HCT116 (cell line): ENCODE data around the gene NEK3. TPM values are rescaled to one million over a fixed set of nuclear protein-coding genes. Genes with fewer than 3 reads are reported as not detected.

ENCODE experiments used
- ATAC-seq: fragments of 200-7000 bp; cut with Tn5 transposase; 2 replicates; pipeline ENCODE4 v1.9.1; 2020; ENCODE audit warnings: mild to moderate bottlenecking, moderate library complexity
- BruUV-seq: library from RNA; stranded (reverse); fragments of 400-500 nt; replicated peaks from 2 replicates; lab custom pipeline; 2021; lab: Mats Ljungman, UMichigan
- CTCF ChIA-PET: fragments of 300-600 bp; sonication (Branson Sonifier 250); formaldehyde crosslinking; loops from one replicate; lab custom pipeline; 2021; ENCODE audit warnings: antibody characterized with exemption; lab: Charles Lee
- POLR2A ChIA-PET: fragments of 300-600, 350-600 bp; sonication (Branson Sonifier 250); formaldehyde crosslinking; loops from one replicate; lab custom pipeline; 2021; ENCODE audit warnings: antibody characterized with exemption; lab: Charles Lee
- RAD21 ChIA-PET, 2 experiments: fragments of 300-600 bp; sonication (Branson Sonifier 250); formaldehyde crosslinking; loops; one replicate each; lab custom pipeline; 2023; ENCODE audit warnings: low total read pairs in 2 of 2; ENCODE audit not compliant: uncharacterized antibody in 2 of 2, unreplicated experiment in 2 of 2, low non-redundant PET in 1 of 2; lab: Charles Lee
- DNase-seq: peaks from one replicate; pipeline ENCODE4 v3.0.0-alpha.2; 2010; ENCODE audit warnings: low read depth, low spot score
- H2AFZ ChIP-seq: fragments of 200-600 bp; shearing (Covaris generic), sonication (generic); 2 replicates; pipeline ENCODE4 v1.6.1; 2017; ENCODE audit warnings: low read depth, mixed run types, mixed read lengths, antibody characterized with exemption, low read length; ENCODE audit not compliant: poor library complexity, severe bottlenecking
- H3K27ac ChIP-seq: 2 replicates; pipeline ENCODE4 v1.5.1; 2012; ENCODE audit warnings: low read depth, low read length
- H3K27me3 ChIP-seq: fragments of 200-600 bp; sonication (generic); 2 replicates; pipeline ENCODE4 v1.6.1; 2016; ENCODE audit warnings: mixed run types, low read length, mixed read lengths; ENCODE audit not compliant: insufficient read depth
- H3K36me3 ChIP-seq, 2 experiments: fragments of 200-500 bp in 1 of 2; fragments of 200-600 bp in 1 of 2; sonication (Bioruptor generic) in 1 of 2; sonication (generic) in 1 of 2; 2 replicates each; pipeline versions ENCODE4 v1.5.1 to v1.6.1; 2014 to 2016; ENCODE audit warnings: low read length in 2 of 2, inconsistent platforms in 1 of 2, mixed read lengths in 1 of 2, mixed run types in 1 of 2; ENCODE audit not compliant: insufficient read depth in 2 of 2, control insufficient read depth in 1 of 2
- H3K4me1 ChIP-seq, 2 experiments: fragments of 200-600 bp in 1 of 2; sonication (generic) in 1 of 2; 2 replicates each; pipeline versions ENCODE4 v1.5.1 to v1.6.1; 2012 to 2017; ENCODE audit warnings: low read length in 2 of 2, inconsistent platforms in 1 of 2, mild to moderate bottlenecking in 1 of 2, mixed read lengths in 1 of 2, mixed run types in 1 of 2, moderate library complexity in 1 of 2; ENCODE audit not compliant: insufficient read depth in 2 of 2, control insufficient read depth in 1 of 2
- H3K4me2 ChIP-seq: fragments of 200-600 bp; sonication (generic); 2 replicates; pipeline ENCODE4 v1.6.1; 2017; ENCODE audit warnings: mixed run types, low read length, mixed read lengths
- H3K4me3 ChIP-seq, 2 experiments: fragments of 200-600 bp in 1 of 2; sonication (generic) in 1 of 2; replicated peaks in 1 of 2; 2 replicates each; pipeline ENCODE4 v1.5.1; 2011 to 2016; ENCODE audit warnings: low read length in 2 of 2, control low read depth in 1 of 2, low read depth in 1 of 2, mild to moderate bottlenecking in 1 of 2, mixed read lengths in 1 of 2, mixed run types in 1 of 2
- H3K79me2 ChIP-seq: fragments of 200-600 bp; sonication (generic); 2 replicates; pipeline ENCODE4 v1.6.1; 2017; ENCODE audit warnings: mild to moderate bottlenecking, mixed run types, low read length, moderate library complexity, mixed read lengths; ENCODE audit not compliant: insufficient read depth
- H3K9ac ChIP-seq: fragments of 200-600 bp; sonication (generic); 2 replicates; pipeline ENCODE4 v1.6.1; 2016; ENCODE audit warnings: low read length, mixed read lengths
- H3K9me2 ChIP-seq: fragments of 200-600 bp; sonication (generic), shearing (Covaris generic); 2 replicates; pipeline ENCODE4 v1.6.1; 2017; ENCODE audit warnings: mixed run types, mild to moderate bottlenecking, moderate library complexity; ENCODE audit not compliant: insufficient read depth
- H3K9me3 ChIP-seq, 2 experiments: fragments of 200-500 bp in 1 of 2; fragments of 200-600 bp in 1 of 2; sonication (Bioruptor generic) in 1 of 2; sonication (generic) in 1 of 2; 2 replicates each; pipeline ENCODE4 v1.6.1; 2014 to 2017; ENCODE audit warnings: low read length in 2 of 2, mixed read lengths in 2 of 2, inconsistent platforms in 1 of 2, low read depth in 1 of 2, mild to moderate bottlenecking in 1 of 2, mixed run types in 1 of 2, moderate library complexity in 1 of 2; ENCODE audit not compliant: control insufficient read depth in 1 of 2, insufficient read depth in 1 of 2
- H4K20me1 ChIP-seq: fragments of 200-600 bp; sonication (generic), shearing (Covaris generic); 2 replicates; pipeline ENCODE4 v1.6.1; 2017; ENCODE audit warnings: mixed run types, mild to moderate bottlenecking, moderate library complexity; ENCODE audit not compliant: insufficient read depth
- CBX3 ChIP-seq: IDR thresholded peaks from 2 replicates; pipeline ENCODE4 v1.6.1; 2012; ENCODE audit warnings: low read depth
- CEBPB ChIP-seq: IDR thresholded peaks from 2 replicates; pipeline ENCODE4 v1.6.1; 2012; ENCODE audit warnings: low read depth
- EGR1 ChIP-seq: IDR thresholded peaks from 2 replicates; pipeline ENCODE4 v1.6.1; 2012; ENCODE audit warnings: low read depth
- ELF1 ChIP-seq: IDR thresholded peaks from 2 replicates; pipeline ENCODE4 v1.6.1; 2012; ENCODE audit warnings: low read depth, borderline replicate concordance
- EZH2 ChIP-seq: fragments of 200-600 bp; sonication (generic); IDR thresholded peaks from 2 replicates; pipeline ENCODE4 v1.6.1; 2017; ENCODE audit warnings: antibody characterized with exemption, mixed run types
- EZH2phosphoT487 ChIP-seq: fragments of 200-600 bp; IDR thresholded peaks from 2 replicates; pipeline ENCODE4 v1.6.1; 2018; ENCODE audit warnings: antibody characterized with exemption, borderline replicate concordance
- FOSL1 ChIP-seq: IDR thresholded peaks from 2 replicates; pipeline ENCODE4 v1.6.1; 2012; ENCODE audit warnings: low read depth
- JUND ChIP-seq: IDR thresholded peaks from 2 replicates; pipeline ENCODE4 v1.6.1; 2012
- POLR2A ChIP-seq: IDR thresholded peaks from 2 replicates; pipeline ENCODE4 v1.7.0; 2011; ENCODE audit warnings: borderline replicate concordance; ENCODE audit not compliant: insufficient read depth, insufficient read length; ENCODE audit errors: extremely low read depth
- POLR2AphosphoS5 ChIP-seq: IDR thresholded peaks from 2 replicates; pipeline ENCODE4 v1.6.1; 2011; ENCODE audit warnings: mild to moderate bottlenecking, low read depth, low read length, moderate library complexity
- SIN3A ChIP-seq: IDR thresholded peaks from 2 replicates; pipeline ENCODE4 v1.6.1; 2012; ENCODE audit warnings: low read depth
- SP1 ChIP-seq: IDR thresholded peaks from 2 replicates; pipeline ENCODE4 v1.6.1; 2012; ENCODE audit warnings: low read depth
- SRF ChIP-seq: IDR thresholded peaks from 2 replicates; pipeline ENCODE4 v1.6.1; 2012; ENCODE audit warnings: low read depth
- TCF7L2 ChIP-seq: IDR thresholded peaks from 2 replicates; pipeline ENCODE4 v1.7.0; 2011; ENCODE audit warnings: borderline replicate concordance, inconsistent platforms; ENCODE audit not compliant: insufficient read depth, insufficient read length; ENCODE audit errors: extremely low read depth
- YY1 ChIP-seq: IDR thresholded peaks from 2 replicates; pipeline ENCODE4 v1.6.1; 2011; ENCODE audit warnings: low read length, low read depth, moderate library complexity, mild to moderate bottlenecking; ENCODE audit not compliant: insufficient replicate concordance; ENCODE audit errors: extremely low read depth
- ZFX ChIP-seq: fragments of 450-650 bp; IDR thresholded peaks from 2 replicates; pipeline ENCODE4 v1.6.1; 2017
- ZNF274 ChIP-seq: fragments of 200-500 bp; sonication (Bioruptor generic); IDR thresholded peaks from 2 replicates; pipeline ENCODE4 v1.6.1; 2014; ENCODE audit warnings: mild to moderate bottlenecking, low read depth, low read length, inconsistent platforms
- intact Hi-C: fragments of 100-400 bp; cut with micrococcal nuclease; formaldehyde crosslinking; loops from 2 replicates; pipeline ENCODE4 v1.10.0; 2022
- total RNA-seq: library from RNA; stranded (reverse); gene quantifications from one replicate; pipeline ENCODE4 v1.2.1, GENCODE V29; 2021; ENCODE audit not compliant: unreplicated experiment
- TF ChIP-seq, protein P1 (sequence below): IDR thresholded peaks from 2 replicates; pipeline ENCODE4 v1.6.1; 2011; ENCODE audit warnings: mild to moderate bottlenecking, low read length, moderate library complexity; ENCODE audit not compliant: insufficient replicate concordance; ENCODE audit errors: extremely low read depth
- TF ChIP-seq, protein P2 (sequence below): IDR thresholded peaks from 2 replicates; pipeline ENCODE4 v1.6.1; 2012
- TF ChIP-seq, protein P3 (sequence below): IDR thresholded peaks from 2 replicates; pipeline ENCODE4 v1.6.1; 2012; ENCODE audit warnings: low read depth
- TF ChIP-seq, protein P4 (sequence below): IDR thresholded peaks from 2 replicates; pipeline ENCODE4 v1.6.1; 2012

The NEK3 gene
- total RNA-seq, 1 experiment from 2014 or later: 15.7 TPM

DNA sequence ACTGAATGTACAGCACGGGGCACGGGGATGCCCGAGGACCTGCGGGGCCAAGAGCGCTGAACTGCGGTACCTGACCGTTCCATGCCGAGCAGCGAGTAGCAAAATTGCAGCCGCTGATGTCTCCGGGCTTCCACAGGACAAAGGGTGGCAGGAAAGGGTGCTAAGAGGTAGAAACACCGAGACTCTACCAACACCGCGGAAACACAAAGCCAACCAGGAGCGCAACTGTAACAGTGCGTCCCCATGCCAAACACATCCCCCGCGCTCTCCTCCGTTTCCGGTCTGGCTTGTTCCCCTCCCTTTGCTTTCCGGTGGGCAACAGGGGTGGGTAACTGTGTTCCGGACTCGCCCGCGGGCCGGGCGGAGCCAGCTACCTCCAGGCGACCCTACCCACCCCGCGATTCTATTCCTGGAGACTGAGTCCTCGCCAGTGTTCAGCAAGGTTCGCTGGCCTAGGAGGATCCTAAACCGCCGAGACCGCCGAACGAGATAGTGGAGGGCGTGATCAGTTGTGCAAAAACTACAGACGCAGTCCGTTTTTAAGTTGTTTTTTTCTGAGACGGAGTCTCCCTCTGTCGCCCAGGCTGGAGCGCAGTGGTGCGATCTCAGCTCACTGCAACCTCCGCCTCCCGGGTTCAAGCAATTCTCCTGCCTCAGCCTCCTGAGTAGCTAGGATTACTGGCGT is 34.9 kb upstream of the NEK3 start:
- RAD21 ChIA-PET: no interaction called here
- peak overlapping the region; percentile 54 for H3K27ac ChIP-seq
- POLR2A ChIA-PET: interaction anchor here (0.9 to 1.0 kb wide), 2 partner anchors 65 to 741 kb away, joined by 3 to 4 read pairs; partner anchors contain the start of gene INTS6
- TF ChIP-seq EGR1: peak; percentile 50; the same call in 1 of the 2 replicates
- TF ChIP-seq SRF: peak; percentile 58
- peak; percentile 15; the same call in 1 of the 2 replicates for TF ChIP-seq FOSL1
- TF ChIP-seq, protein P1, sequence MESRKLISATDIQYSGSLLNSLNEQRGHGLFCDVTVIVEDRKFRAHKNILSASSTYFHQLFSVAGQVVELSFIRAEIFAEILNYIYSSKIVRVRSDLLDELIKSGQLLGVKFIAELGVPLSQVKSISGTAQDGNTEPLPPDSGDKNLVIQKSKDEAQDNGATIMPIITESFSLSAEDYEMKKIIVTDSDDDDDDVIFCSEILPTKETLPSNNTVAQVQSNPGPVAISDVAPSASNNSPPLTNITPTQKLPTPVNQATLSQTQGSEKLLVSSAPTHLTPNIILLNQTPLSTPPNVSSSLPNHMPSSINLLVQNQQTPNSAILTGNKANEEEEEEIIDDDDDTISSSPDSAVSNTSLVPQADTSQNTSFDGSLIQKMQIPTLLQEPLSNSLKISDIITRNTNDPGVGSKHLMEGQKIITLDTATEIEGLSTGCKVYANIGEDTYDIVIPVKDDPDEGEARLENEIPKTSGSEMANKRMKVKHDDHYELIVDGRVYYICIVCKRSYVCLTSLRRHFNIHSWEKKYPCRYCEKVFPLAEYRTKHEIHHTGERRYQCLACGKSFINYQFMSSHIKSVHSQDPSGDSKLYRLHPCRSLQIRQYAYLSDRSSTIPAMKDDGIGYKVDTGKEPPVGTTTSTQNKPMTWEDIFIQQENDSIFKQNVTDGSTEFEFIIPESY: peak; percentile 17
- TF ChIP-seq JUND: no peak
- TF ChIP-seq, protein P2, sequence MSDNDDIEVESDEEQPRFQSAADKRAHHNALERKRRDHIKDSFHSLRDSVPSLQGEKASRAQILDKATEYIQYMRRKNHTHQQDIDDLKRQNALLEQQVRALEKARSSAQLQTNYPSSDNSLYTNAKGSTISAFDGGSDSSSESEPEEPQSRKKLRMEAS: peak; percentile 84
- no peak for TF ChIP-seq ZFX
- TF ChIP-seq CEBPB: no peak
- TF ChIP-seq POLR2AphosphoS5: peak; percentile 92
- TF ChIP-seq, protein P3, sequence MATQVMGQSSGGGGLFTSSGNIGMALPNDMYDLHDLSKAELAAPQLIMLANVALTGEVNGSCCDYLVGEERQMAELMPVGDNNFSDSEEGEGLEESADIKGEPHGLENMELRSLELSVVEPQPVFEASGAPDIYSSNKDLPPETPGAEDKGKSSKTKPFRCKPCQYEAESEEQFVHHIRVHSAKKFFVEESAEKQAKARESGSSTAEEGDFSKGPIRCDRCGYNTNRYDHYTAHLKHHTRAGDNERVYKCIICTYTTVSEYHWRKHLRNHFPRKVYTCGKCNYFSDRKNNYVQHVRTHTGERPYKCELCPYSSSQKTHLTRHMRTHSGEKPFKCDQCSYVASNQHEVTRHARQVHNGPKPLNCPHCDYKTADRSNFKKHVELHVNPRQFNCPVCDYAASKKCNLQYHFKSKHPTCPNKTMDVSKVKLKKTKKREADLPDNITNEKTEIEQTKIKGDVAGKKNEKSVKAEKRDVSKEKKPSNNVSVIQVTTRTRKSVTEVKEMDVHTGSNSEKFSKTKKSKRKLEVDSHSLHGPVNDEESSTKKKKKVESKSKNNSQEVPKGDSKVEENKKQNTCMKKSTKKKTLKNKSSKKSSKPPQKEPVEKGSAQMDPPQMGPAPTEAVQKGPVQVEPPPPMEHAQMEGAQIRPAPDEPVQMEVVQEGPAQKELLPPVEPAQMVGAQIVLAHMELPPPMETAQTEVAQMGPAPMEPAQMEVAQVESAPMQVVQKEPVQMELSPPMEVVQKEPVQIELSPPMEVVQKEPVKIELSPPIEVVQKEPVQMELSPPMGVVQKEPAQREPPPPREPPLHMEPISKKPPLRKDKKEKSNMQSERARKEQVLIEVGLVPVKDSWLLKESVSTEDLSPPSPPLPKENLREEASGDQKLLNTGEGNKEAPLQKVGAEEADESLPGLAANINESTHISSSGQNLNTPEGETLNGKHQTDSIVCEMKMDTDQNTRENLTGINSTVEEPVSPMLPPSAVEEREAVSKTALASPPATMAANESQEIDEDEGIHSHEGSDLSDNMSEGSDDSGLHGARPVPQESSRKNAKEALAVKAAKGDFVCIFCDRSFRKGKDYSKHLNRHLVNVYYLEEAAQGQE: no peak
- peak; percentile 46 for TF ChIP-seq ELF1
- no peak for TF ChIP-seq EZH2
- peak; percentile 97 for TF ChIP-seq CBX3
- TF ChIP-seq, protein P4, sequence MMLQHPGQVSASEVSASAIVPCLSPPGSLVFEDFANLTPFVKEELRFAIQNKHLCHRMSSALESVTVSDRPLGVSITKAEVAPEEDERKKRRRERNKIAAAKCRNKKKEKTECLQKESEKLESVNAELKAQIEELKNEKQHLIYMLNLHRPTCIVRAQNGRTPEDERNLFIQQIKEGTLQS: no peak
- peak; percentile 79 for TF ChIP-seq YY1
- TF ChIP-seq SP1: peak; percentile 49
- no peak for TF ChIP-seq EZH2phosphoT487
- peak; percentile 38 for TF ChIP-seq TCF7L2
- no peak for TF ChIP-seq ZNF274
- TF ChIP-seq SIN3A: peak; percentile 52; the same call in 1 of the 2 replicates
- peak; percentile 30 for TF ChIP-seq POLR2A

More for the DNA sequence above, 34.9 kb upstream of the NEK3 start:
- Histone ChIP-seq H3K4me1 (peaks cover 6 to 14% of the 10 kb centered on the region in 2 experiments; a peak in 3 of 4 replicates), H3K4me3 (peak overlapping the region; percentile 96 to 98), H3K9me3 (no peaks in the 10 kb centered on the region), H3K4me2 (peak overlapping the region; percentile 92), H3K27me3 (no peaks in the 10 kb centered on the region), H2AFZ (peak overlapping the region; percentile 73), H3K9me2 (no peaks in the 10 kb centered on the region), H3K79me2 (peaks cover 39% of the 10 kb centered on the region), H3K9ac (peak overlapping the region; percentile 82), H4K20me1 (no peaks in the 10 kb centered on the region), H3K36me3 (no peaks in the 10 kb centered on the region)
- DNase-seq (peak; percentile 69), ATAC-seq (peak; percentile 95)
- intact Hi-C loops: no loop called here
- TSS peak; percentile 71 for BruUV-seq
- CTCF ChIA-PET: interaction anchor here (1.0 to 1.2 kb wide), 3 partner anchors 20 to 379 kb away, joined by 3 read pairs; partner anchors contain the start of gene VPS36
